ENCODE data around the gene ZNF652.
"Not testable (repeated sequence)": the region's sequence is repeated elsewhere in the genome, so short reads cannot be mapped to it uniquely, and the experiment has no call there.

Gene ZNF652

GRCh38 chr17:49298371-49298976, 63.6 kb downstream of the ZNF652 start:
- DNase-seq: no peak

- no peak for DNase-seq
Measured at GRCh38 chr17:49297141-49297540, 64.9 kb downstream of the ZNF652 start.

GRCh38 chr17:49294122-49294521, 67.9 kb downstream of the ZNF652 start:
- DNase-seq: no peak

- peak; percentile 12 for DNase-seq
Measured at GRCh38 chr17:49292901-49293300, 69.1 kb downstream of the ZNF652 start.

- DNase-seq: no peak
Measured at GRCh38 chr17:49291929-49292328, 70.1 kb downstream of the ZNF652 start.

- no peak for DNase-seq
Measured at GRCh38 chr17:49290690-49291359, 71.2 kb downstream of the ZNF652 start.

- no peak for DNase-seq
Measured at GRCh38 chr17:49288388-49288787, 73.7 kb downstream of the ZNF652 start.

- no peak for DNase-seq
Measured at GRCh38 chr17:49287481-49287880, 74.6 kb downstream of the ZNF652 start.

- not testable (repeated sequence) for DNase-seq
Measured at GRCh38 chr17:49286261-49286973, 75.6 kb downstream of the ZNF652 start.

- no peak for DNase-seq
Measured at GRCh38 chr17:49285716-49286115, 76.3 kb downstream of the ZNF652 start.

- DNase-seq: no peak
Measured at GRCh38 chr17:49280918-49281317, 81.1 kb downstream of the ZNF652 start.

GRCh38 chr17:49280061-49280460, 82.0 kb downstream of the ZNF652 start:
- DNase-seq: no peak

- DNase-seq: not testable (repeated sequence)
Measured at GRCh38 chr17:49279263-49280015, 82.6 kb downstream of the ZNF652 start.

- no peak for DNase-seq
Measured at GRCh38 chr17:49278076-49278475, 84.0 kb downstream of the ZNF652 start.

- DNase-seq: no peak
Measured at GRCh38 chr17:49277638-49278037, 84.4 kb downstream of the ZNF652 start.

GRCh38 chr17:49275981-49276380, 86.1 kb downstream of the ZNF652 start:
- DNase-seq: not testable (repeated sequence)

- DNase-seq: no peak
Measured at GRCh38 chr17:49269356-49269755, 92.7 kb downstream of the ZNF652 start.

GRCh38 chr17:49267912-49268311, 94.1 kb downstream of the ZNF652 start:
- DNase-seq: no peak

- no peak for DNase-seq
Measured at GRCh38 chr17:49266233-49266632, 95.8 kb downstream of the ZNF652 start.

- DNase-seq: not testable (repeated sequence)
Measured at GRCh38 chr17:49261540-49261939, 100.5 kb downstream of the ZNF652 start.

- DNase-seq: no peak
Measured at GRCh38 chr17:49260817-49261291, 101.2 kb downstream of the ZNF652 start.

- DNase-seq: peak; percentile 58
Measured at GRCh38 chr17:49260011-49260816, 101.8 kb downstream of the ZNF652 start.
